Trophoblast cell (in vitro differentiated cells and primary cell): Measurements from ENCODE around the gene PTPRU.

ENCODE experiments used
- DNase-seq, 2 donors: peaks; one replicate each; pipeline ENCODE4 v3.0.0-alpha.2; 2016
- H2AFZ ChIP-seq: 2 replicates; pipeline ENCODE4 v1.6.1; 2013; ENCODE audit warnings: low read length, moderate library complexity, mild to moderate bottlenecking; ENCODE audit not compliant: insufficient read depth, poor library complexity
- H2AK5ac ChIP-seq: 2 replicates; pipeline ENCODE4 v1.6.1; 2013; ENCODE audit warnings: mild to moderate bottlenecking, low read length
- H2BK120ac ChIP-seq: 2 replicates; pipeline ENCODE4 v1.6.1; 2013; ENCODE audit warnings: low read length, mild to moderate bottlenecking, moderate library complexity; ENCODE audit not compliant: insufficient read depth, poor library complexity
- H2BK12ac ChIP-seq: 2 replicates; pipeline ENCODE4 v1.6.1; 2013; ENCODE audit warnings: mild to moderate bottlenecking, low read length, moderate library complexity
- H2BK5ac ChIP-seq: 2 replicates; pipeline ENCODE4 v1.6.1; 2013; ENCODE audit warnings: low read length, low read depth, moderate library complexity, mild to moderate bottlenecking; ENCODE audit not compliant: poor library complexity
- H3K14ac ChIP-seq: 2 replicates; pipeline ENCODE4 v1.6.1; 2013; ENCODE audit warnings: mild to moderate bottlenecking, low read length
- H3K18ac ChIP-seq: 2 replicates; pipeline ENCODE4 v1.6.1; 2013; ENCODE audit warnings: mild to moderate bottlenecking, low read length
- H3K23ac ChIP-seq: 2 replicates; pipeline ENCODE4 v1.6.1; 2013; ENCODE audit warnings: low read length
- H3K27ac ChIP-seq: 2 replicates; pipeline ENCODE4 v1.5.1; 2013; ENCODE audit warnings: low read depth, mild to moderate bottlenecking, inconsistent platforms, low read length, moderate library complexity
- H3K27me3 ChIP-seq: 2 replicates; pipeline ENCODE4 v1.6.1; 2013; ENCODE audit warnings: inconsistent platforms, mild to moderate bottlenecking, low read length, moderate library complexity; ENCODE audit not compliant: insufficient read depth
- H3K36me3 ChIP-seq, 2 experiments: 1 replicate in 1 of 2; 2 replicates in 1 of 2; pipeline ENCODE4 v1.6.1; 2013; ENCODE audit warnings: low read length in 2 of 2, mild to moderate bottlenecking in 2 of 2, moderate library complexity in 1 of 2; ENCODE audit not compliant: insufficient read depth in 2 of 2, control insufficient read depth in 1 of 2
- H3K4ac ChIP-seq: 2 replicates; pipeline ENCODE4 v1.6.1; 2013; ENCODE audit warnings: low read depth, mild to moderate bottlenecking, low read length, moderate library complexity
- H3K4me1 ChIP-seq, 2 experiments: 1 replicate in 1 of 2; 2 replicates in 1 of 2; pipeline ENCODE4 v1.6.1; 2013; ENCODE audit warnings: low read length in 2 of 2, mild to moderate bottlenecking in 2 of 2, moderate library complexity in 1 of 2; ENCODE audit not compliant: insufficient read depth in 2 of 2, control insufficient read depth in 1 of 2
- H3K4me2 ChIP-seq: 2 replicates; pipeline ENCODE4 v1.6.1; 2013; ENCODE audit warnings: inconsistent platforms, mild to moderate bottlenecking, low read length, moderate library complexity
- H3K4me3 ChIP-seq: 2 replicates; pipeline ENCODE4 v1.5.1; 2013; ENCODE audit warnings: mild to moderate bottlenecking, low read depth, low read length, inconsistent platforms
- H3K79me1 ChIP-seq: one replicate; pipeline ENCODE4 v1.6.1; 2013; ENCODE audit warnings: low read length
- H3K79me2 ChIP-seq: 2 replicates; pipeline ENCODE4 v1.6.1; 2013; ENCODE audit warnings: low read length, mild to moderate bottlenecking; ENCODE audit not compliant: control insufficient read depth, insufficient read depth, poor library complexity
- H3K9ac ChIP-seq: 2 replicates; pipeline ENCODE4 v1.6.1; 2013; ENCODE audit warnings: mild to moderate bottlenecking, low read length
- H3K9me3 ChIP-seq: 2 replicates; pipeline ENCODE4 v1.6.1; 2013; ENCODE audit warnings: low read depth, mild to moderate bottlenecking, control low read depth, inconsistent platforms, low read length; ENCODE audit not compliant: insufficient read depth
- H4K12ac ChIP-seq: 2 replicates; pipeline ENCODE4 v1.6.1; 2013; ENCODE audit warnings: low read depth, mild to moderate bottlenecking, low read length, moderate library complexity
- H4K8ac ChIP-seq: 2 replicates; pipeline ENCODE4 v1.6.1; 2013; ENCODE audit warnings: low read depth, mild to moderate bottlenecking, low read length, moderate library complexity
- H4K91ac ChIP-seq: one replicate; pipeline ENCODE4 v1.6.1; 2013; ENCODE audit warnings: low read depth, mild to moderate bottlenecking, low read length, moderate library complexity
- WGBS: extraction: QIAGEN DNeasy Blood & Tissue Kit; methylation state at CpG from one replicate; pipeline ENCODE4 v1.1.7; 2013; ENCODE audit warnings: missing lambda C conversion rate; ENCODE audit not compliant: insufficient read length, insufficient coverage; ENCODE audit errors: extremely low coverage; 5-methylcytosine and 5-hydroxymethylcytosine counted together

Gene PTPRU

DNA sequence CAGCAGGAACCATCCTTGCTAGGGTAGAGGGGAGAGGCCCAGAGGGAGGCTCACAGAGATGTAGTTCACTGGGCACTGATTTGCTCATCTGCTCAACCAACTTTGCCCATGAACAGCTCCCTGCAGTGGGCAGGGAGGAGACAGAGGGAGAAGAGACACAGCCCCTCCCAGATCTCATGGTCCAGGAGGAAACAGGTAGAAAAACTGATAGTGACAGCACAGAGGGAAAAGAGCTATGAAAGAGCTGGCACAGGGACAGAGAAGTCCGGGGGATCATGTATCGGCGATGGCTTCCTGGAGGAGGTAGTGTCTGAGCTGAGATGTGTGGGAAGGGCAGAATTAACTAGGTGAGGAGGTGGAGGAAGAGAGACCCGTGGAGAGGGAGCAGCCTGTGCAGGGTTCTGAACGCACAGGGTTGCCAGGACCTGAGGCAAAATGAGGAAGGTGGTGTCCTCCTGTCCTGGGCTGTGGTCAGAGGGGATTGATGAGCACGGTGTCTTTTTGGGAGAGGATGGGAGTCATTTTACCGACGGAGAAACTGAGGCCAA lies 85.9 kb downstream of the PTPRU start:
- H3K23ac ChIP-seq: no peak overlapping the region
- no peak overlapping the region for H3K27ac ChIP-seq
- no peak overlapping the region for H2BK120ac ChIP-seq
- H3K36me3 ChIP-seq: peaks cover 32 to 58% of the 10 kb centered on the region in 2 experiments
- no peak for DNase-seq
- H4K12ac ChIP-seq: no peak overlapping the region
- H3K14ac ChIP-seq: no peak overlapping the region
- H3K9me3 ChIP-seq: no peaks in the 10 kb centered on the region
- H4K91ac ChIP-seq: no peak overlapping the region
- no CpG with 5 or more reads among the region's 8 CpGs for WGBS
- no peaks in the 10 kb centered on the region for H3K79me1 ChIP-seq
- no peak overlapping the region for H2BK12ac ChIP-seq
- H4K8ac ChIP-seq: no peak overlapping the region
- H3K9ac ChIP-seq: no peak overlapping the region
- H3K4ac ChIP-seq: no peak overlapping the region
- no peak overlapping the region for H2AFZ ChIP-seq
- no peaks in the 10 kb centered on the region for H3K79me2 ChIP-seq
- peaks cover 0 to 6% of the 10 kb centered on the region in 2 experiments for H3K4me1 ChIP-seq
- H3K27me3 ChIP-seq: no peaks in the 10 kb centered on the region
- no peak overlapping the region for H2BK5ac ChIP-seq
- no peak overlapping the region for H3K4me3 ChIP-seq
- H2AK5ac ChIP-seq: no peak overlapping the region
- H3K4me2 ChIP-seq: no peak overlapping the region
- no peak overlapping the region for H3K18ac ChIP-seq

DNA sequence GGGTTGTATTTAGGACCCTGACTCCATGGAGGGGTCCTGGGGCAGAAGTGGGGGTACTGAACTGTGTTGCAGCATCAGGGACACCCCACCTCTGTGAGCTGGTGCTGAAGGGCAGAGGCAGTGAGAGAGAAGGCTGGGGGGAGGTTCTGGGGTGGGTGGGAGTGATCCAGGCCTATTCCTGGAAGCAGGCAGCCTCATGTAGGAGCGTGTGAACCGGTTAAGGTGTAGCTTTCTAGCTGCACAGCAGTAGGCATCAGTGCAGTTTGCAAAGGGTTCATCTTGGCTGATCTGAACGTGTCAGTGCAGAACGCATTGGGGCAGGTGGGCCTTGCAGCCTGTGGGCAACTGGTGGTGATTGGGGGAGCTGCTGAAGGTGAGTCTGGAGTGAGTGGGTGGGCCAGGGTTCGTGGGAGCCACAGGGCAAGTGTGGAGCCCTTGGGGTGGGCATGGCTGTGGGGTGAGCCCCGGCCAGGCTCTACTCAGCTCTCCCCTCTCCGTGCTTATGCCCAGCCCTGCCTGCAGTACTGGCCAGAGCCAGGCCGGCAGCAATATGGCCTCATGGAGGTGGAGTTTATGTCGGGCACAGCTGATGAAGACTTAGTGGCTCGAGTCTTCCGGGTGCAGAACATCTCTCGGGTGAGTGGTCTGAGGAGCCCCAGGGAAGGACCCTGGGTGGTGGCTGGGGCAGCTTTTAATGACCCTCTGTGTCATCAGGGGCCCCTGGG lies 86.7 kb downstream of the PTPRU start:
- H2BK120ac ChIP-seq: no peak overlapping the region
- H3K23ac ChIP-seq: no peak overlapping the region
- H3K27me3 ChIP-seq: no peaks in the 10 kb centered on the region
- peaks cover 30 to 58% of the 10 kb centered on the region in 2 experiments for H3K36me3 ChIP-seq
- H4K12ac ChIP-seq: no peak overlapping the region
- H3K18ac ChIP-seq: no peak overlapping the region
- no CpG with 5 or more reads among the region's 12 CpGs for WGBS
- no peak overlapping the region for H2AK5ac ChIP-seq
- no peak overlapping the region for H3K9ac ChIP-seq
- H3K14ac ChIP-seq: no peak overlapping the region
- H3K27ac ChIP-seq: no peak overlapping the region
- no peak overlapping the region for H3K4me3 ChIP-seq
- H2AFZ ChIP-seq: no peak overlapping the region
- no peak overlapping the region for H3K4me2 ChIP-seq
- H3K9me3 ChIP-seq: no peaks in the 10 kb centered on the region
- no peak for DNase-seq
- no peaks in the 10 kb centered on the region for H3K79me2 ChIP-seq
- H4K8ac ChIP-seq: no peak overlapping the region
- H3K4me1 ChIP-seq: peaks cover 0 to 6% of the 10 kb centered on the region in 2 experiments
- no peak overlapping the region for H2BK5ac ChIP-seq
- H4K91ac ChIP-seq: no peak overlapping the region
- H3K4ac ChIP-seq: no peak overlapping the region
- no peaks in the 10 kb centered on the region for H3K79me1 ChIP-seq
- no peak overlapping the region for H2BK12ac ChIP-seq

DNA sequence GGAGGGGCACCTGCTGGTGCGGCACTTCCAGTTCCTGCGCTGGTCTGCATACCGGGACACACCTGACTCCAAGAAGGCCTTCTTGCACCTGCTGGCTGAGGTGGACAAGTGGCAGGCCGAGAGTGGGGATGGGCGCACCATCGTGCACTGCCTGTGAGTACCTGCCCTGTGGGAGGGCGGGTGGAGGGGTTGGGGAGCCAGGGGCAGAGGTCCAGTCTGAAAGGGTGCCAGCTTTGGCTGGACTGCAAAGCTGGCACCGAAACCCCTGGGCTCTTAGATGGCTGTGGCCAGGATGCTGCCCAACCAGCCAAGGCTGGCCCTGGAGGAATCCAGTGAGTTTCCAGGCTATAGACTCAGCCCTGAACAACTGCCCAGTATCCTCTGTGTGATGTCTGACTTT lies 87.3 kb downstream of the PTPRU start:
- no peak overlapping the region for H4K91ac ChIP-seq
- no peak overlapping the region for H2BK120ac ChIP-seq
- H3K23ac ChIP-seq: no peak overlapping the region
- no peaks in the 10 kb centered on the region for H3K79me2 ChIP-seq
- no CpG with 5 or more reads among the region's 8 CpGs for WGBS
- no peak overlapping the region for H3K27ac ChIP-seq
- peaks cover 25 to 53% of the 10 kb centered on the region in 2 experiments for H3K36me3 ChIP-seq
- no peak overlapping the region for H3K18ac ChIP-seq
- H3K14ac ChIP-seq: no peak overlapping the region
- H3K4me2 ChIP-seq: no peak overlapping the region
- H3K27me3 ChIP-seq: no peaks in the 10 kb centered on the region
- no peak overlapping the region for H4K8ac ChIP-seq
- H3K9ac ChIP-seq: no peak overlapping the region
- no peak overlapping the region for H2BK12ac ChIP-seq
- no peaks in the 10 kb centered on the region for H3K79me1 ChIP-seq
- H3K4me3 ChIP-seq: no peak overlapping the region
- no peak overlapping the region for H3K4ac ChIP-seq
- peaks cover 0 to 6% of the 10 kb centered on the region in 2 experiments for H3K4me1 ChIP-seq
- no peaks in the 10 kb centered on the region for H3K9me3 ChIP-seq
- no peak overlapping the region for H2AFZ ChIP-seq
- H2AK5ac ChIP-seq: no peak overlapping the region
- DNase-seq: no peak
- no peak overlapping the region for H2BK5ac ChIP-seq
- H4K12ac ChIP-seq: no peak overlapping the region

- Histone ChIP-seq H3K9me3 (no peaks in the 10 kb centered on the region), H3K36me3 (peaks cover 22 to 51% of the 10 kb centered on the region in 2 experiments), H4K12ac (peak overlapping the region; percentile 25), H2BK5ac (no peak overlapping the region), H3K4me1 (peaks cover 0 to 6% of the 10 kb centered on the region in 2 experiments), H3K4ac (no peak overlapping the region), H3K79me2 (no peaks in the 10 kb centered on the region), H3K79me1 (no peaks in the 10 kb centered on the region), H2AFZ (no peak overlapping the region), H3K14ac (no peak overlapping the region), H4K8ac (no peak overlapping the region), H3K4me2 (no peak overlapping the region), H3K27ac (no peak overlapping the region), H3K9ac (no peak overlapping the region), H3K4me3 (no peak overlapping the region), H2BK120ac (no peak overlapping the region), H2BK12ac (no peak overlapping the region), H3K18ac (no peak overlapping the region), H4K91ac (no peak overlapping the region), H2AK5ac (no peak overlapping the region), H3K23ac (no peak overlapping the region), H3K27me3 (no peaks in the 10 kb centered on the region)
- no CpG with 5 or more reads among the region's 10 CpGs for WGBS
- DNase-seq: no peak
Measured at GRCh38 chr1:29324202-29324601, 87.9 kb downstream of the PTPRU start.
